HG02623 (cell line): ENCODE results near the gene PNLDC1.

Experiments used
- ATAC-seq: cut with Tn5 transposase; IDR thresholded peaks from one replicate; pipeline ENCODE4 v1.9.1; 2021; ENCODE audit warnings: moderate library complexity; ENCODE audit not compliant: unreplicated experiment

PNLDC1 gene

GRCh38 chr6:159800141-159800865 lies at the start of gene PNLDC1:
PNLDC1 (plus strand) TSS chr6:159800276; CDS start chr6:159800308, 32 bp downstream.
- no peak for ATAC-seq

GRCh38 chr6:159751448-159751847 lies 48.6 kb upstream of the PNLDC1 start:
- ATAC-seq = no peak

GRCh38 chr6:159753081-159753872 lies 46.8 kb upstream of the PNLDC1 start:
- no peak for ATAC-seq

- ATAC-seq = no peak
Measured at GRCh38 chr6:159754401-159754800, 45.7 kb upstream of the PNLDC1 start.

- ATAC-seq = no peak
Measured at GRCh38 chr6:159754959-159755914, 44.8 kb upstream of the PNLDC1 start.

GRCh38 chr6:159756508-159756907 lies 43.6 kb upstream of the PNLDC1 start:
- ATAC-seq = no peak

GRCh38 chr6:159758031-159759001 lies 41.8 kb upstream of the PNLDC1 start:
- no peak for ATAC-seq

- ATAC-seq = no peak
Measured at GRCh38 chr6:159759645-159760044, 40.4 kb upstream of the PNLDC1 start.

GRCh38 chr6:159760602-159761057 lies 39.4 kb upstream of the PNLDC1 start:
- no peak for ATAC-seq

GRCh38 chr6:159761129-159761872 lies 38.8 kb upstream of the PNLDC1 start:
- no peak for ATAC-seq

- peak; percentile 98 for ATAC-seq
Measured at GRCh38 chr6:159761873-159762680, 38.0 kb upstream of the PNLDC1 start, which contains the start of gene ACAT2. ACAT2 (plus strand) TSS chr6:159762045; CDS start chr6:159762088, 43 bp downstream.

- ATAC-seq = no peak
Measured at GRCh38 chr6:159762681-159763293, 37.3 kb upstream of the PNLDC1 start.

GRCh38 chr6:159766906-159767305 lies 33.2 kb upstream of the PNLDC1 start:
- no peak for ATAC-seq

GRCh38 chr6:159769470-159769869 lies 30.6 kb upstream of the PNLDC1 start:
- ATAC-seq = no peak

- no peak for ATAC-seq
Measured at GRCh38 chr6:159772196-159772595, 27.9 kb upstream of the PNLDC1 start.

GRCh38 chr6:159777240-159777904 lies 22.7 kb upstream of the PNLDC1 start:
- ATAC-seq = no peak

GRCh38 chr6:159778131-159778530 lies 21.9 kb upstream of the PNLDC1 start:
- ATAC-seq = no peak
